HG03108 (cell line): ENCODE measurements around the gene NCOA4.
A peak's percentile ranks its signal among the peaks of the same experiment; 100 is the strongest.
"Not testable (repeated sequence)": the region's sequence is repeated elsewhere in the genome, so short reads cannot be mapped to it uniquely, and the experiment has no call there.

Source experiments
- ATAC-seq: cut with Tn5 transposase; IDR thresholded peaks from one replicate; pipeline ENCODE4 v1.9.1; 2021; ENCODE audit warnings: moderate library complexity; ENCODE audit not compliant: unreplicated experiment

Gene NCOA4

DNA sequence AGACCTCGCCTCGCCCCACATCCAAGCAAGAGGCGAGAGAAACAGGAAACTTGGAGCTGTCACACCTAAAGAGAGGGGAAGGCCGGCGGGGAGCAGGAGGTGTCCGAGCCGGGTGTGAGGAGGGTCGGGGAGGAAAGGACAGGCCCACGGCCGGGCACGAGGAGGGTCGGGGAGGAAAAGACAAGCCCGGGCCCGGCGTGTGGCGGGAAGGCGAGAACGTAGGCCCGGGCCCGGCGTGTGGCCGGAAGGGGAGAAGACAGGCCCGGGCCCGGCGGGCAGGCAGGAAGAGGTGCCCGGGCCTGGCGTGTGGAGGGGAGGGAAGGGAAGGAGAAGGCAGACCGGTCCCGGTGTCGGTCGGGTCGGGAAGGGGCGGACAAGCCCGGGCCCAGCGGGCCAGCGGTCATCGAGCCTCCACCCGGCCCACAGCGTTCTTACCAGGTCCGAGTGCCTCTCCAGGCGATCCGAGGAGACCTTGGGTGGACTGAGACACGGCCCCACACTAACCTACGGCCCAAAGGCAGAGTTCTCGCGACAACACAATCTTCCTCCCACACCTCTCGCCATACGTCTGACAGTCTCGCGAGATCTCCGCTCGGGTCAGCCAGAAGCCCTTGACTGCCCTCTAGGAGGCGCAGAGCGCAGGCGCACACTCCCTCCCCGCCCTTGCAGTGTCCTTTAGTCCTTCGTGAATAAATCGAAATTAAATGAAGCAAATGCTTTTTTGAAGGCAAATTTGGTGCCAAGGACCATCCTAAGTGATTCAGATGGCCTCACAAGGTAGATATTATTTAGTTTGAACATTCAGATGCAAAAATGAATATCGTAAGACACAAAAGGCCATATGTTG is at the start of gene NCOA4:
Gene NCOA4 (minus strand): TSS at position 533 of the 847 bp plus-strand sequence. CDS start 13,943 bp downstream, outside the sequence.
- peak; percentile 94 for ATAC-seq

DNA sequence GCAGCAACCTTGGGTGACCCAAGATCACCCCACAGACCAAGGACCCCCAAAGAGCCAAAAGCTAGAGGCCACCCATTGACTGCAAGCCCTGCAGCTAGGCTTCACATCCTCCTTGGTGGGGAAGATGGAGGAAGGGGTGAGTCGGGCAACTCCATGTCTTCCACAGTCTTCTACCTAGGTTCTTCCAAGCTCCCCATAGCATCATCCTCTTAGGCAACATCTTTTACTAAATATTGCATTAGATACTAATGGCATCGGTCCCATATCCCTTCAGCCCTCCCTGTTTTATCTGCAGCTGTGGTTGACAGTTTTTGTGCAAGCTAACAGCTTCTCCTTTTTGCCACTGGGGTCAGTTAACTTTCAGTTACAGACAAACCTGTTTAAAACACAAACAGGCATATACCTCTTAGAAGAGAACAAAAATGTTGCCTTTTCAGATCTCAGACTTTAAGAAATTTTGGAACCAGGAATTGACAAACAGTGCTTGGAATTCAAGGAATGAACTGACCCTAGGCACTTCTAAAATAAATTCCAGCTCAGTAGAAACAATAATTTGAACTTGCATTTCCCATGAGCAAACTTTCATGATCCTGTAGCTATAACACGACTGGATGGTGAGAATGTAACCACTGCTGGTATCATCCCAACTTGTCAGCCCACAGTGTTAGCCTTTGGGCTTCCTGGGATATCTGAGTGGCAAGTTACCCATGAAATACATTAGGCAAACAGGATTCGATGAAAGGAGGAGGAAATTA is 49.6 kb upstream of the NCOA4 start:
- ATAC-seq: no peak

DNA sequence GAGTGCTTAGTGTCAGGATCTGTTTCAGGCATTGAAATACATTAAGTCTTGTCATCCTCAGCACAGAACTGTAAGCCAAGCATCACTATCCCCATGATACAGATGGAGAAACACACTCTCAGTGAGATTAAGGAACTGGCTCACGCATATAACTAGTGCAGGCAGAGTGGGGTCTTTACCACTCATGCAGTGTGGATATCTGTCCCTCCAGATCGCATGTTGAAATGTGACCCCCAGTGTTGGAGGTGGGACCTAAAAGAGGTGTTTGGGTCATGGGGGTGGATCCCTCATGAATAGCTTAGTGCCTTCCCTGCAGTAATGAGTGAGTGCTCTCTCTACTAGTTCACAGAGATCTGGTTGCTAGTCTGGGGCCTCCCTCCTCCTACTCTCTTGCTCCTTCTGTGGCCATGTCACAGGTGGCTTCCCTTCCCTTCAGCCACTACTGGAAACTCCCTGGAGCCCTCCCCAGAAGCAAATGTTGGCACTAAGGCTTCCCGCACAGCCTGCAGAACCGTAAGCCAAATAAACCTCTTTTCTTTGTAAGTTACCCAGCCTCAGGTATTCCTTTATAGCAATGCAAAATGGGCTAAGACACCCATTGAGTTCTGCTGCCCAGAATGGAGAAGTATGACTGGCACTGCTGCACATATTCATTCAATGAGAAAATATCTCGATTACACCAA is 47.4 kb upstream of the NCOA4 start:
- no peak for ATAC-seq

DNA sequence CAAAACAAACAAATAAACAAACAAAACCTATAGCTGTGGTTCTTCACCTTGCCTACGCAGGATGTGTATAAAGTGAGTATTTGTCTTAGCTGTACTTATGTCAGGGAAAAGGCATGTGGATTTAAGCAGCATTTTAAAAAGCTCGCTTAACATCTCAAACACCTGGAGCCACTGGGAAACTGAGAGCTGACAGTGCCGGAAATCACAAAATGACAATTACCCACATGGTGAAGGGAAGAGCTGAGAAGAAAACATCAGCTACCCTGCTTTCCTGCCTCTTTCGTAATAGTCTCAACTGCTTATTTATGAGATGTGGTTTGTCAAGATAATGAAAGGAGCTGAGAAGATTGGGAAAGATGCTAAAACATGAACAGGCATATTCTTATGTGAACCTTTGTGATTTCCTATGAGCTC is 46.7 kb upstream of the NCOA4 start:
- ATAC-seq: no peak

DNA sequence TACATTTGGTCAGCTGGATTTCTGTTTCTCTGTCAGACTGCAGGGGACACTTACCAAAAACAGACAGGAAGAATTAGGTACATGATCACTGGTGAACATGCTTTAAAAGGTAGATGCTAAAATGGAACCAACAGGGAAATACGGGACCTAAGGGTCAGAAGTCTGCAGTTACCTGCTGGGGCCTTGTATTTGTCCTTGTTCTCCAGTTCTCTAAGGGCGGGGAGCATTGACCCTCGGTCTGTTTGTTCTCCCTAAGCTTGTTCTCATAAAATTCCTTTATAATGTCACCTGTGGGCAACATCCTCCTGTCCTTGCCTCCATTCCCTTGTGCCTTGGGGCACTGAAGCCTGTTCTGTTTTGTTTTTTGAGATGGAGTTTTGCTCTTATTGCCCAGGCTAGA is 45.4 kb upstream of the NCOA4 start:
- ATAC-seq: no peak

DNA sequence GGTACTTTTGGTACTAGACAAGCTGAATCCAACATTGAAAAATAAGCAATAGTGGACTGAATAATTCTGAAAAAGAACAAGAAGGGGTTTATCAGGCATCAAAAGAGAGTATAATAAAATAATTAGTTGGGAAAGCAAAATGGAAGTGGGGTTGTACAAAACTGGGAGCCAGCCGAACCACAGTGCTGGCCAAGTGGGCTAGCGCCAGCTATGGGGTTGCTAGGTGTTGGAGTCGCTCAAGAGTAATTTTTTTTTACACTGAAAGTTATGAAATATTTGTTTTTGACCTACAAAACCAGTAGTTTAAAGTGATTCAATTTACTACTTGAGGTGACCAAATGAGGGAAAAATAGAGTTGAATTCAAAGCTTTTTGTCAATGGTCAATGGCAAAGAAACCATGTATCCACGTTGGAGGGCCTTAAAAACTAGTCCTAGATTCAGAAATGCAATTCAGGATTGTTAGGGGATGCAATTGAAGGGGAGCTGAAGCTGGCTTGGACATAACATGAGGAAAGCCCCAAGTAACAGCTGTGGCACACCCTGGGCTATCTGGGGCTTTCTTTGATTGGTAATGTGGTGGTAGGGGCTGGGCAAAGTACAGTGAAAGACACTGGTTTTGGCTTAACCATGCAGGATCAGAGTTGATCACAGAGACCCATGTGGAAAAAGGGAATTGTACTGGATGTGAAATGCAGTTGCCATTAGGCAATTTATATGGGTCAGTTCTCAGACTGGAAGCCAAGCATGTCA is 43.9 kb upstream of the NCOA4 start:
- no peak for ATAC-seq

DNA sequence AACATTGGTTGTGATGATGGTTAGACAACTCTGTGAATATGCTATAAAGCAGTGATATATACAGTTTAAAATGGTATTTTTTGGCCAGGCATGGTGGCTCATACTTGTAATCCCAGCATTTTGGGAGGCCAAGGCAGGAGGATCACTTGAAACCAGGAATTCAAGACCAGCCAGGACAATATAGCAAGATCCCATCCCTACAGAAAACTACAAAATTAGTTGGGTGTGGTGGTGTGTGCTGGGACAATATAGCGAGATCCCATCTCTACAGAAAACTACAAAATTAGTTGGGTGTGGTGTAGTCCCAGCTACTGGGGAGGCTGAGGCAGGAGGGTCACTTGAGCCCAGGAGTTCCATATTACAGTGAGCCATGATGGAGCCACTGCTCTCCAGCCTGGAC is 43.1 kb upstream of the NCOA4 start:
- ATAC-seq: no peak

DNA sequence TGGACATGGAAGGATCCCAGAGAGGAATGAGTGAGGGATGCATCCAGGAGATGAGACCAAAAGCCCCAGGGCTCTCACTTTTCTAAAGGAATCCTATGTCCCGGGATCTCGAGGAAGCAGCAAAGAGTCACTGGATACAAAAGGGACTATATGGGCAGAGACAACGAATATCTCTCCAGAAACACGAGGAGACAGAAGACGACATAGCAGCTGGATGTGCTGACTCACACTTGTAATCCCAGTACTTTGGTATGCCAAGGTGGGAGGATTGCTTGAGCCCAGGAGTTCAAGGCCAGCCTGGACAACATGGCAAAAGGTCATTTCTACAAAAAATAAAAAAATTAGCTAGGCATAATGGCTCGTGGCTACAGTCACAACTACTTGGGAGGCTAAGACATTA is 40.3 kb upstream of the NCOA4 start:
- no peak for ATAC-seq

DNA sequence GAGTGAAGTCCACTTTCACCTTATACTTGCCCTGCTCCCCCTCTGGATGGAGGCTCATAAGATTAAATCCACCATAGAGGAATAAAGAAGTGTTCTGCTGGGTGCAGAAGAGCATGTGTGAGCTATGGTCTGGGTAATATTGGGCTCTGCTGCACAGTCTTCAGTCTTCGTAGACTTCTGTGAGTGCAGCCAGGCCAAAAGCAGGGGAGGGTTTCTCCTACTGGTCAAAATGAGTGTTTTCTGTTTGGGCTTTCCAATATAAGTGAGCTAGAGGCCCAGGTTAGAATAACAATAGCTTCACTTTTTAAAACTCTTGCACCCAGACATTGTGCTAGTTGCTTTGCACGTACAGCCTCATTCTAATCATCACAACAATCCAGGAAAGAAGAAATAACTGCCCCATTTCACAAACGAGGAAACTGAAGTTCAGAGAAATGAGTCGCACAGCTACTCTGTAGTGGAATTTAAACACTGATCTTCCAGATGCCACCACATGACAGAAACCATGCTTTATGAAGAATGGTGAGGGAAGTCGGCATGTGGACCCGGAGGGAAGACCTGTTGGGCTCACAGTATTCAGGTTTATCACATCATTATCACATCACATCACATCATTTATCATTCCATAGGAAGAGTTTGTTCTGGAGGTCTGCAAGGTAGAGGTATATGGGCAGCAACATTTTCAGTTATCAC is 39.5 kb upstream of the NCOA4 start:
- ATAC-seq: no peak

DNA sequence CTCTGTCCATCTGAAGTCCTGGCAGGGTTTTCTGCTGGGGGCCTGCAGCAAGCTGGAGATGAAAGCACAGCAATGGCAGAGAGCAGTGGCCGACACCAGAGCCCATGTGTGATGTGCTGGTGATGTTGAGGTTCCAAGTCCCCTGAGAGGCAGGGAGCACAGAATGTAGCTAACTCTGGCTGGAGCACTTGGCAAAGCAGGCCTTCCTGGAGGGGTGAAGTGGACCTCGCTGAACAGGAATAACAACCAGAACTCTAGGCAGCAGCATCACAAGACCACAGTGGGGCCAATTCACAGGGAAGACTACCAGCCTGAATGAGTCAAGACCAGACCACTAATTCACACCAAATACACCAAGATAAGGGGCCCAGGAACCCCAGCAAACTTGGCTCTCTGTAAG is 38.5 kb upstream of the NCOA4 start:
- no peak for ATAC-seq

DNA sequence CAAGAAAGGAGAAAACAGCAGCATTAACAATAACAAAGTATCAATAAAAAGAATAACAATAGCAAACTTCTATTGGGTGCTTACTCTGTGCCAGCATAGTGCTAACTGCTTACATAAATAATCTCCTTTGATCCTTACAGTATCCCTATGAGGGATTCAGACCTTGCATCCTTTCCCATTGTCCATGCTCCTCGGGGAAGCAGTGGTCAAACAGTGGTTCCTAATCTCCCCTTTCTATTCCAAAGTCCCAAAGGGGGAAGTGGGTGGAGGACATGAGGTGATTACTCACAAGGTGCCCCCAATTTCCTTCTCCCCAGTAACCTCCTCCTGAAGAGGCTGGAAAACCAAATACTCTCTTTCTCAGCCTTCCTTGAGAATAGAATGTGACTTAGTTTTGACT is 37.7 kb upstream of the NCOA4 start:
- ATAC-seq: no peak

DNA sequence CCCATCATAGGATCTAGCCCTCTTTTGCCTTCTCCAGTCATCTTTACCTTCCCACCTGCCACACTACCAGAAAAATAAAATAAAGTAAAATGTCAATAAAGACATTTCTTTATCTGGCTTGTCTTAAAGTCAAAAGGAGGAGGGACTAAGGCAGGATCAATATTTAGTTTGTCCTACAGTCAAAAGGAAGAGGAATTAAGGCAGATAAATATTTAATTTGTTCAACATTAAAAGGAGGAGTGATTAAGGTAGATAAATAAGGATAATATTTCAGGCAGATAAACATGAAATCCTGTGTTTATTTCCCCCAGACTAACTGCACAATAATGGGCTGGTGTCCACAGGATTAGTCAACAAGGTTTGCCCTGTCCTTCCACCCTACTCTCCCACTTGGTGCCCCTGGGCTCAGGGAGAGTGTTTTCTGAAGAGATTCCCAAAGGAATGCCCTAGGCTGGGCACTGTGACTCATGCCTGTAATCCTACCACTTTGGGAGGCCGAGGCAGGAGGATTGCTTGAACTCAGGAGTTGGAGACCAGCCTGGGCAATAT is 33.9 kb upstream of the NCOA4 start:
- ATAC-seq: no peak

DNA sequence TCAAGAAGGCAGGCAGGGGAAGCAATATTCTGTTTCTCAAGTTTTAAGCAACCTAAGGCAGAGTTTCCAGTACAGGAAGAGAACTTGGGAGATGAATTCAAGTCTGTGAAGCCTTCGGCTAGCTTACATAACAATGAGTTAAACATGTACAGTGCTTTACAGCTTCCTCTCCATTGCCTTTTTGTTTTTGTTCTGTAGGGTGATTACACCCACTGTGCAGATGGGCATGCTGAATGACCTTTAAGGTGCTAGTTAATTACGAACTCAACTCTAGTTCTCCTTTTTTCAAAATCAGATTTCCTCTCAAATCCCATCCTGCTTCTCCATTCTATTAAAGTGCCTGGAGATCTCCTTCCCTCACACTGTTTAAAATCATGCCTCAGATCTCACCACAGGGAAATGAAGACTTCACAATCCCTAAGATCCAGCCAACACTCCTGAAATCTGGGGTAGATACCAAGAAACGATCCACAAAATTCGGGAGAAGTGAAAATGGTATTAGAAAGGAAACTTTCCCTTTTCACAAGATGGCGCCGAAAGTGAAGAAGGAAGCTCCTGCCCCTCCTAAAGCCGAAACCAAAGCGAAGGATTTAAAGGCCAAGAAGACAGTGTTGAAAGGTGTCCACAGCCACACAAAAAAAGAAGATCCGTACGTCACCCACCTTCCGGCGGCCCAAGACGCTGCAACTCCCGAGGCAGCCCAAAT is 32.5 kb upstream of the NCOA4 start:
- ATAC-seq: no peak

DNA sequence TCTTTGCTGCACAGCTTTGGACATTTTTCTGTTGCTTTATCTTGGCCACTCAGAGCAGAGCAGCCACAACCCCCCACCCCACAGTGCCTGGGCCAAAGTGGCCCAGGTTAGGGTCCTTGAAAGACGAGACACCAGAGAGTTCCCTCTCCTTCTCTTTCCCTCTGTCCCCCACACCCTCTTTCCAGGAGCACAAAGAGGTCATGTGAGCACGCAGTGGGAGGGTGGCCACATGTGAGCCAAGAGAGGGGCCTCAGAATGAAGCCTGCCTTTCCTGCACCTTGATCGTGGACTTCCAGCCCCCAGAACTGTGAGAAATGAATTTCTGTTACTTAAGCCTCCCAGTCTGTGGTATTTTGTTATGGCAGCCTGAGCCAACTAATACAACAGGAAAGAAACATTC is 30.3 kb upstream of the NCOA4 start:
- ATAC-seq: no peak

DNA sequence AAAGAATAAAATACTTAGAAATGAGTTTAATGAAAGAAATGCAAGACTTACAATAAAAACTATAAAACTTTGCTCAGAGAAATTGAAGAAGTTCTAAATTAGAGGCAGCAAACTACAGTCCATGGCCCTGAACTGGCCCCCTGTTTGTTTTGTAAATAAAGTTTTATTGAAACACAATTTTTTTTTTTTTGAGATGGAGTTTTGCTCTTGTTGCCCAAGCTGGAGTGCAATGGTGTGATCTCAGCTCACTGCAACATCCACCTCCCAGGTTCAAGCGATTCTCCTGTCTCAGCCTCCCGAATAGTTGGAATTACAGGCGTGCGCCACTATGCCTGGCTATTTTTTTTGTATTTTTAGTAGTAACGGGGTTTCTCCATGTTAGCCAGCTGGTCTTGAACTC is 27.5 kb upstream of the NCOA4 start:
- not testable (repeated sequence) for ATAC-seq

DNA sequence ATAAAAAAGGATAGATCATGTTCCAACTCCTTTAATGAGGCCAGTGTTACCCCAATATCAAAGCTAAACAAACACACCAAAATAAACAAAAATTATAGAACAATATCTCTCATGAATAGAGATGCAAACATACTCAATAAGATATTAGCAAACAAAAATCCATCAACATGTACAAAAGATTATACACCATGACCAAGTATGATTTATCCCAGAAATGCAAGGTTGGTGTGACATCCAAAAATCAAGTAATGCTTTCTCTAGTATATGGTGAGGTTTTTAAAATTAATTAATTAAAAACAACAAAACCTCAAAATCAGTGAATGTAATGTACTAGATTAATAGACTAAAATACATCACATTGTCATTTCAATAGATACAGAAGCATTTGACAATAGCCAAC is 26.6 kb upstream of the NCOA4 start:
- no peak for ATAC-seq

DNA sequence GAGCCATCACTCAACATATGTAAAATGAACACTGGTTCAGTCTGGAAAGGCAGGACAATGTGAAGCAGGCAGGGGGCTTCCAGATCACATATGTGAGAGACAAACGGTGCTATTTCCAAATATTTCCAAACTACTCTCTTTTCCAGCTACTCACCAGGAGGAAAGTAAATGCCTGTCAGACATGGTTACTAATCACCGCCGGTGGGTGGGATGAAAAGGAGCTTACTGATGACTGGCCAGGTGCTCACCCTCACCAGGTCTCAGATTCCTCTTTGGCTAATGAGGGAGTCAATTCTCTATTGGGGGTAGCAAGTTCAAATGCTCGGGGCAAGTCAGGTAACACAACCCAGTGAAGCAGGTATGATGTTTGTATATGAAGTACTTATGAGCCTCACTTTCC is 25.3 kb upstream of the NCOA4 start:
- no peak for ATAC-seq

DNA sequence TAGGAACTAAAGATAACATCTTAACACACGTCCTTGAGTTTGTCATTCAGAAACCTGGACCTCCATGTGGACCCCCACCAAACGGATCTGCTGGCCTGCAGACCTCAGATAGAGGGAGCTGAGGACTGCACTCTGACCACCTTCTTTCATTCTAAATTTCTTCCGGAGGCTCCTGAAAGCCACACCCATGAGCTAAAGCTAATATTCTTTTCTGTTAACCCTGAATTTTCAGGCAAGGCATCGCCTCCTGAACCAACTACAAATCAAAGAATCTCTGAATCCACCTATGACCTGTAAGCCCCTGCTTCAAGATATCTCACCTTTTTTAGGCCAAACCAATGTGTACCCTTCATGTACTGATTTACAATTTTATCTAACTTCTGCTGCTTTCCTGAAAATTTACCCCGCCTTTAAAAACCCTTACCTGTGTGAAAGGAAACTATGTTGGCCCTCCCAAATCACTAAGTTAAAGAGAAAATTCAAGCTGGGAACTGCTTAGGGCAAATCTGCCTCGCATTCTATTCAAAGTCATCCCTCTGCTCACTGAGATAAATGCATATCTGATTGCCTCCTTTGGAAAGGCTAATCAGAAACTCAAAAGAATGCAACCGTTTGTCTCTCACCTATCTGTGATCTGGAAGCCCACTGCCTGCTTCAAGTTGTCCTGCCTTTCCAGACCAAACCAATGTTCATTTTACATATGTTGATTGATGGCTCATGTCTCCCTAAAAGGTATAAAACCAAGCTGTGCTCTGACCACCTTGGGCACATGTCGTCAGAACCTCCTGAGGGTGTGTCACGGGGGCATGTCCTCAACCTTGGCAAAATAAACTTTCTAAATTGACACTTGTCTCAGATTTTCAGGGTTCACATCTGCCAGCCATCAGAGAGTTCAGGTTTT is 23.4 kb upstream of the NCOA4 start:
- no peak for ATAC-seq
